GM18519 (cell line): ENCODE results near the gene FAM9A.

ENCODE experiments used
- ATAC-seq: cut with Tn5 transposase; IDR thresholded peaks from one replicate; pipeline ENCODE4 v1.9.1; 2021; ENCODE audit warnings: mild to moderate bottlenecking, moderate library complexity; ENCODE audit not compliant: unreplicated experiment, low FRiP score

FAM9A gene

GRCh38 chrX:8801041-8801599 is at the start of gene FAM9A:
Gene FAM9A (minus strand): TSS chrX:8801383. CDS start chrX:8800171, 1,212 bp downstream.
- no peak for ATAC-seq

DNA sequence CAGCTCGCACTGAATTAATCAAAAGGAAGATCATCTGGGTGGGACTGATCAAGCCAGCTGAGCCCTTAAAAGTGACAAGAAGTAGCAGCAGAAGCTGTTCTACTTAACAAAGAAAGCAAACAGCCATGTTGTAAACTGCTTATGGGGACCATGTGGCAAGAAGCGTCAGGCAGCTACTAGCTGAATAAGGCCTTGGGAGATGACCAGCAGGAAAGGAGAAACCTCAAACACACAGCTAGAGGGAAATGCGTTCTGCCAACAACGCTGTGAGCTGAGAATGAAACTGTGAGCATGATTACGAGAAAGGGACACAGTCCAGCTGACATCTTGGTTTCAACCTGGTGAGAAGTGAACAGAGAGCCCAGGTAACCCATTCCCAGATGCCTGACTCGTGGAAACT is 49.3 kb upstream of the FAM9A start:
- ATAC-seq, result no peak

DNA sequence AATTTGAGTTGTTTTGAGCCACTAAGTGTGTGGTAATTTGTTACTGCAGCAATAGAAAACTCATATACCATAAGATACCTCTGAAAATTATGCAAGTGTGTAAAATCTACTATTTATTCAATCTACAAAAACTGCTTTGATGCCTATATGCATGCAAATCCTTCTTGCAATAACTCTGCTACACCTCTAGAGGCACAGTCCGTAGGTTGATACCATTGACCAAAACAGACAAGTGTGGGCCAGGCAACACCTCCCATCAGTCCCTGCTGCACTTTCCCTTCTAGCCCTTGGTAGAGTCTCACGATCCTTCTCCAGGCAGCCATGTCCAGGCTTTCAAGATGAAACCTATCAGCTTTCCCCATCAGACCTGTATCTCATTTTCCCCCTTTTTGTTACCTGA is 48.8 kb upstream of the FAM9A start:
- ATAC-seq, result no peak

- ATAC-seq, result no peak
Measured at GRCh38 chrX:8849458-8849857, 48.3 kb upstream of the FAM9A start.

DNA sequence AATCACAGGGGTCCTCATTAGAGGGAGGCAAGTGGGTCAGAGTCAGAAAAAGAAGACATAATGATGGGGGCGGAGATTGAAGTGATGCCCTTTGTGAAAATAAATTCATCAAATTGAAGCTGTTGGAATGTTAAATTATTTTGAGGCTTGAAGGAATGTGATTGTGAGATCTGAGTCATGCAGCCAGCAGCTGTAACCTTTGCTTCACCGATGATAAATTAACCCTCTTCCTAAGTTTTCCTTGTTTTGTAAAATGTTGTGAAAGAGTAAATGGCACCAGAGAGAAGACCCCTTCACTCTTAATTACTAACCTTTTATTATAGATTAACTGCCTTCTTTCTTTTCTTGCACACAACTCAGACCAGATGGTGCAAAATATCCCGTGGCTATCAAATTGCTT is 47.7 kb upstream of the FAM9A start:
- no peak for ATAC-seq

DNA sequence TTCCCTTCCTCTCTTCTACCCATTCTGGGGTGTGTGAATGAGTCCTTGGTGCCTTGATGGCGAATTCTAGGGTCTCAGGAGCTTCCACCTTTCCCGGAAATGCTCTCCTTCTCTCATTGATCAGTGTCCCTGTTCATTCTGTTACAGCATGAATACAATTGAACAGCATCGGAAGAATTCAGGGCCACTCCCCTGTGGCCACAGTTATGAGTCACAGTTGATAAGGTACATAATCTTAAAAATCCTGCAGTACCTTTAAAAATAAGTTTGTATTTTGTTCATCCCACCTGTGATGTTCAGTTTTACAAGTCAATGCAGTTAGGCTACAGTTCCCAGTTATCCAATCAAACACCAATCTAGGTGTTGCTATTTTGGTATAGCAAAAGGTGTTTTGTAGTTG is 47.3 kb upstream of the FAM9A start:
- no peak for ATAC-seq

DNA sequence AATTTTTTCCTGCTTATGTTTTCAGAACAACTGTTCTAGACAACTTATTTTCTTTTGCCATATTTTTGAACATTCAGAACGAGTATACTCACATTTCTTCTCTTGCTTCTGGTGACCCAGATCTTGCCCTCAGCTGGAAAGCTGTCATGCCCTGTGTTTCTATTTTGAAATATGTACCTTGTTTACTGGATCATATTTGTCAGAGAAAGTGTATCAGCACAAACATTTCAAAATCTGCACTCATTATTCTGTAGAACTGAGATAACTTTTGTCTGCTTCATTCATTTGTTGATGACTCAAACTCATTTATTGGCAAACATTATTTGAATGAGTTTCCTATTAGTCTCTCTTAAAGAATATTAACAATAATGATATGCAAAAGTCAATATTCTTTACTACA is 46.2 kb upstream of the FAM9A start:
- no peak for ATAC-seq

DNA sequence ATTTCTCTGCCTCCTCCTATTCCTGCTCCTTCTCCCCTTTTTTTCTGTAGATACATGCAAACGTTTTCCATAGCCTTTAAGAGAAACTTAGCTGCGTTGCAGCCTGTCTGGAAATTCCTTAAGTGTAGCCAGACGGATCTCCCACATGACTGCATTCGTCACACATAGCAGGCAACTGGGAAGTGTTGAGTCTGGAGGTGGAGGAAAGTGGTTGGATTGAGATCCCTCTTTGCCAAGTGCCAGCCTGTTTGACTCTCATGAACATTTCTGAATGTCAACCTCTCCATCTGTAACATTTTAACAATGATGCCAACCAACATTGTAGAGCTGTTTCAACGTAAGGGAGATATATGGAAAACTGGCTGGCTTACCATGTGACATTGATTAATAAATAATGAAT is 45.1 kb upstream of the FAM9A start:
- no peak for ATAC-seq

- ATAC-seq, result no peak
Measured at GRCh38 chrX:8845469-8845868, 44.3 kb upstream of the FAM9A start.

- no peak for ATAC-seq
Measured at GRCh38 chrX:8845060-8845459, 43.9 kb upstream of the FAM9A start.

DNA sequence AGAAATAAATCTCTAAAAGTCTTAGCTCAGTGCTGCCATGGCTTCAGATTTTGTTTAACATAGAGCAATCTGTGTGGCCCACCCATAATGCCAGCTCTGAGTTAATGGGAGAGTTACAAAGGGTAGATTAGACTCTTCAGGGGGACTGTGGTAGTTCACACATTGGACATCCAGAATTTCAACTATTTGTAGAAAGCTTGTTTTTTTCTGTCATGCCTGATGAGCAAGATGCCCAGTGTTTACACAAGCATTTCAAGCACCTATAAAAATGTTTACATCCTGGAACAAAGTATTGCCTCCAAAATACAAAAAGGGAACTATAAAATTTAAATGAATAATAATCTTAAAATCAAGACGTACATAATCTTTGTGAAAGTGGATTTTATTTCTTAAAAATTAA is 43.0 kb upstream of the FAM9A start:
- ATAC-seq, result no peak

- no peak for ATAC-seq
Measured at GRCh38 chrX:8841911-8842310, 40.7 kb upstream of the FAM9A start.

DNA sequence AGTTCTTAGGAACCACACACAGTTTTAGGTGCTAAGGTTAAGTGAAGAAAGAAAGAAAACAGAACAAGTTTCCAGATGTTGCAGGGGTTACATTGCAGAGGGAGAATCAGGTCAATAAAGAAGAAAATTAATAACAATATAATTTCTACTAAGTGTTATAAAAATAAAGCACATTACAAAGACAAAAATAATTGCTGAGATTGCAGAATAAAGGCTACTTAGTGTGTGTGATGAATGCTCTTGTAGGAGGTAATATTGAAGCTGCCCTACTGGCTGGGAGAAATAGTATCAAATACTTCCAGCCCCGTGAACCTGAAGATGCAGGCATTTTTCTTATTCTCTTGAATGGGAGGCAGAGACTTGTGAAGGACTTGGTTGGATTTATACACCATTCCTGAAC is 33.2 kb upstream of the FAM9A start:
- ATAC-seq, result no peak

GRCh38 chrX:8832582-8833378 is 31.6 kb upstream of the FAM9A start:
- no peak for ATAC-seq

- no peak for ATAC-seq
Measured at GRCh38 chrX:8823698-8824097, 22.5 kb upstream of the FAM9A start.

GRCh38 chrX:8822002-8822401 is 20.8 kb upstream of the FAM9A start:
- ATAC-seq, result no peak

DNA sequence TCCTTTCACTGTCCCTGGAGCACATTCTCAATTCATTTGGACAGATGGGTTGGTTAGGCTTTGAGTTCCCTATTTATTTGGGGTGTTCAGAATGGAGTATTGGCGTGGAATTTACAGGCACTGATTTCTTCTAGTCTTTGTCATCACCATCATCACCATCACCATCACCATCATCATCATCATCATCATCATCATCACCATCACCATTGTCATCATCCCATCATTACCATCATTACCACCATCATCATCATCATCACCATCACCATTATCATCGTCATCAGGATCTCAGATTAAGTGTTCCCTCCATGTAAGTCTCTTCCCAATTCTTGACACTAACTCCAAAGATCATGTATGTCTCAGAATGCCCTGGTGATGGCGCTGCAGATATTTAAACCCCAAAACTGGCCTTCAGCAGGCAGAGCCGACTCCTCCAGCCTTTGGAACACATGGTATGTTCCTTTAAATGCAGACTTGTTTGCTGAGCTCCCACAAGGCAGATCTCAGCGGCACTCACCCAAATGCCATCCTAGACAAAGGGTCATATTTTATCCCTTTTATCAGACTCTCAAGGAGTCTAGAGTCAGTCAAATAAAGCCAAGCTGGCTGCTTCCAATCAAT is 19.8 kb upstream of the FAM9A start:
- ATAC-seq, result no peak

DNA sequence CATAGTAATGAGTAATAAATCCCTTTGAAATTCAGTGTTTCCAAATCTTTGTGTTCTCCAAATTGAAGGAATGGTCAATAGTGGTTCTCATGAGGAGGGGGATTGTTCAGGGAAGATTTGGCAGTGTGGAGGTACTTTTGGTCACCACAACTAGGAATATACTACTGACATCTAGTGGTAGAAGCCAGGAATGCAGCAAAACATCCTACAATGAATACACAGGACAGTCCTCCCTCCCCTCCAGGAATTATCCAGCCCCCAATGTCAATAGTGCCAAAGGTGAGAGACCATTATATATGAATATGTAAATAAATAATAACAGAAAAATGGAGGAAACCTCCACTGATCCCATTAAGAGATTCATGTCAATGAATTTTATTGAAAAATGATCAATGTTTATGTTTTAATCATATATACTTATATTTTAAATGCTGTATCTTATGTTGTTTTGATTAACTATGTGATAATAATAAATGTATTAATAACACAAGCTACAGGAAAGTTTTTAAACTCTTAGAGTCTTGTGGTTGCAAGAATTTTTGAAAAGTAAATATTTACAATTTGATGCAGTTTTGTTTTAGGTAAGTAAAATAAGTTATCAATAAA is 14.4 kb upstream of the FAM9A start:
- ATAC-seq, result no peak

DNA sequence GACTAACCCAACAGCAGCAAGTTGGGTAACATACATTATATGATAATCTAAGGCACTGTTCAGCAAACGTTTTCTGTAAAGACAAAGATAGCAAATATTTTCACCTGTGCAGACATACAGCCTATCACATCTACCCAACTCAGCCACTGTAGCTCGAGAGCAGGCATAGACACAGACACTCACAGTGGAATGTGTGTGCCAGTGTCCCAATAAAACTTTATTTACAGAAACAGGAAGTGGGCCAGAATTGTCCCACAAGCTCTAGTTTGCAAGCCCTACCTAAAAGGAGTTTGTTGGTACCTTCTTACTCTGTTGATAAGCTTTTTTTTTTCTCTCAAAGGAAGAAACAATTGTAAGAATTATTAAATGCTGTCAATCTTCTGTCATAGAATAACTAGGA is 11.9 kb upstream of the FAM9A start:
- no peak for ATAC-seq

- ATAC-seq, result no peak
Measured at GRCh38 chrX:8811611-8812010, 10.4 kb upstream of the FAM9A start.

DNA sequence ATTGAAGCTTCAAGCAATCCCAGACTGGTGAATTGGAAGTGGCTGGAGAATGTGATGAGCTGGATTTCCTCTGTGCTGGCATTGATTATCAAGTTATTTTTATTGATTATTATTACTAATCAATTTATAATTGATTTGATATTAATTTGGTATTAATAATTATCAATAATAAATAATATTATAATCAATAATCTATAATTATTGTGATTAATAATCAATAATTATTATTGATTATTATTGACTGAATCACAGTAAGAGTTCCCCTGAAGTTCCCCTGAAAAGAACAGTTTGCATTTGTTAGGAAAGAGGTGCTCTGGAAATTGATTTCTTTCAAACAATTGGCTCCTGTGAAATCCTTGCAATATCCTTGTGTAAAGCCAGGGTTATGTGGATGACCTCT is 7.5 kb upstream of the FAM9A start:
- ATAC-seq, result no peak

DNA sequence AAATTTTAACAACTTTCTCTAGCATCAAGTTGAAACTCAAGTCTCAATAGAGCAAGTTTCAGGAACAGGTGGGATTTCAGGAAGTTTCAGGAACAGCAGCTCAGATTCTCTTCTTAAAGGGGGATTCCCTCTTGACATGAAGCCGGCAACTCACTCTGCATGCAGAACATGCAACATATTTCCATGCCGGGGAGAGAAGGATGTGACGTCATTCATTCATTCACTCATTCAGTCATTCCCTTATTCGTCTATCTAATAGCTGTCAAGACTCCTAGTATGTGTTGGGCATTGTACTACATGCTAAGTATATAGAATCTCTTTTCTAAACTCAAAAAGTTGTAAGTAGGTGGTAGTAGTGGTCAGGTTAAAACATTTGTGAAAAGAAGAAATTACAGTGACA is 4.8 kb upstream of the FAM9A start:
- ATAC-seq, result no peak
